HG03103 (cell line): Measurements from ENCODE around the gene YIPF5.

ENCODE experiments used
- ATAC-seq: cut with Tn5 transposase; IDR thresholded peaks from one replicate; pipeline ENCODE4 v1.9.1; 2021; ENCODE audit warnings: low read depth; ENCODE audit not compliant: unreplicated experiment

Gene YIPF5

DNA sequence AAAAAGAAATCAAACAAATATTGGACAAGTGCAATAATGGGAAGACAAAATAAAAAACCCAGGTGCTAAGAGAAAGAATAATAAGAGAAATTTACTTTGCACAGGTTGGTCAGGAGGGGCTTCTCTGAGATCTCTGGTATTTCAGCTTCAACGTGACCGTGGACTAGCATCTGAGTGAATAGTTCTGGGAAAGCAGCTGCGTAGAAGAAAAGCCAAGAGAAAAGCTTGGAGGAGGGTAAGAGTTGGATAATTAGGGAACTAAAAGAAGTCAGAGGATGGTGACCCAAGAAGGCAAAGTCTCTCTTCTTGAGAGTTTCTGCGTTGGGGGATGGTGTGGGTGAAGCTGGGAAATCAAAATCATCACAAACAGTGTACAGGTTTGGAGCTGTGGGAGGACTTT, 41.6 kb downstream of the YIPF5 start:
- ATAC-seq, result no peak

GRCh38 chr5:144126707-144127106, 43.8 kb downstream of the YIPF5 start:
- ATAC-seq, result no peak

- ATAC-seq, result no peak
Measured at GRCh38 chr5:144125163-144125726, 45.2 kb downstream of the YIPF5 start.

DNA sequence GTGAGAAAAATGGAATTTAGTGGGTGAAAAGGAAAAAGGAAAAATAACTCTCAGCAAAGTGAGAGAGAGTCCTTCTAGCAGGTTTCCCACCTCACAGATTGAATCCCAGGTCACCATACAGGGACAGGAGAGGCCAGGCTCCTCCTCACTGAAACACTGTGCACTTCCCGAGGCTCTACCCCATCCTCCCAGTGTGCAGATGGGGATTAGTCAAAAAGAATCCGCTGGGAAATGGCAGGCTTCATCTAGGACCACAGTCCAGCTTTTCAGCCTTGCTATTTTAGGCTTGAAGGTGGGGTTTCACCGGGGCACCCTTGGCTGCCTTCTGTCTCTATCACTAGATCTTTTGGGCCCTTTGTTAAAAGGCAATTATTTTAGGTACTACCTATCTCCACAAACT, 47.8 kb downstream of the YIPF5 start:
- ATAC-seq, result no peak

DNA sequence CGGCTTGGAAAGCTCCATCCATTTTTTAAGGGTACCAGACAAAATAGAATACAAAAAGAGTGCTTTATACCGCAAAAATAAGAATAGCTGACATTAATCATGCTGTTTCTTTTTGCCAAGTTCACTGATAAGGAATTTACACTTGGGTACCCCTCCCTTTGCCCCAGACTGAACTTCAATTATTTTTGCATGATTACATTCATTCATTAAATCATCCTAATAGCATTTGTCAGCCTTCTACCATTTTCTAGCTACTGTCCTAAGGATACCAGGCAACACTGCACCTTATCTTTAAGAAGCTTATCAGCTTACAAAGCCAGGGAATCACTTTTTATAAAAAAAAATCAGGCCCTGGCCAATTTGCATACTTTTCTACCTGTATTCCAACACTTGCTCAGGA, 48.4 kb downstream of the YIPF5 start:
- ATAC-seq, result no peak

DNA sequence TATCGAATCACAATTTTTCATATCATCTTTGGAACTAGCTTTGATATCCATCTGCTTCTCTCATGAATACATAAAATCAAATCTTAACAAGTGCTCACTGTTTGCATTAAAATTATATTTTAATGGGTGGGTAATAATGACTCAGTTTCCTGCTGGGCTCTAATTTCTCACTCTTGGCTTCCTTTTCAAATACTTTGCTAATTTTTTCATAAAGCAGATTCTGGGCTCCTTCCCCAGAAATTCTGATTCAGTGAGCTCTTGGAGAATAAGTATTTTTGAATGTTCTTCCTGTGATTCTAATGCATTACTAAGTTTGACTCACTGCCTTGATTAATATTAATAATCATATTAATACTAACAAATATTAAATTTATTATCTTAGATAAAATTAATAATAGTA, 48.9 kb downstream of the YIPF5 start:
- no peak for ATAC-seq

DNA sequence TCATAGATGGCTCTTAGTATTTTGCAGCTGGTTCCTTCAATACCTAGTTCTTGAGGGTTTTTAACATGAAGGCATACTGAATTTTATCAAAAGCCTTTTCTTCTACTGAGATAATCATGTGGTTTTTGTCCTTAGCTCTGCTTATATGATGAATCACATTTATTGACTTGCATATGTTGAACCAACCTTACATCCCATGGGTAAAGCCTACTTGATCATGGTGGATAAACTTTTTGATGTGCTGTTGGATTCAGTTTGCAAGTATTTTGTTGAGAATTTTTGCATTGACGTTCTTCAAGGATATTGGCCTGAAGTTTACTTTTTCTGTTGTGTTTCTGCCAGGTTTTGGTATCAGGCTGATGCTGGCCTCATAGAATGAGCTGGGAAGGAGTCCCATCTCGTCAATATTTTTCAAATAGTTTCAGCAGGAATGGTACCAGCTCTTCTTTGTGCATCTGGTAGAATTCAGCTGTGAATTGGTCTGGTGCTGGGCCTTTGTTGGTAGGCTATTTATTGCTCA, 49.7 kb downstream of the YIPF5 start:
- ATAC-seq, result no peak

GRCh38 chr5:144117412-144117811, 53.0 kb downstream of the YIPF5 start:
- no peak for ATAC-seq

- ATAC-seq, result no peak
Measured at GRCh38 chr5:144114571-144114970, 55.9 kb downstream of the YIPF5 start.
